Medulla oblongata (tissue), 1 donor: ENCODE results near the gene SEZ6L.

ENCODE experiments used
- DNase-seq: peaks from one replicate; pipeline ENCODE4 v3.0.0-alpha.2; 2015; ENCODE audit errors: extremely low spot score

Gene SEZ6L

GRCh38 chr22:26174280-26174679 lies 5.0 kb downstream of the SEZ6L start:
- DNase-seq = peak; percentile 55

GRCh38 chr22:26182723-26183122 lies 13.5 kb downstream of the SEZ6L start:
- DNase-seq = no peak

GRCh38 chr22:26185190-26185589 lies 15.9 kb downstream of the SEZ6L start:
- DNase-seq = no peak

GRCh38 chr22:26188341-26188740 lies 19.1 kb downstream of the SEZ6L start:
- DNase-seq = no peak

GRCh38 chr22:26194313-26194712 lies 25.1 kb downstream of the SEZ6L start:
- no peak for DNase-seq

GRCh38 chr22:26194877-26195276 lies 25.6 kb downstream of the SEZ6L start:
- DNase-seq = no peak

- DNase-seq = no peak
Measured at GRCh38 chr22:26196657-26197056, 27.4 kb downstream of the SEZ6L start.

- no peak for DNase-seq
Measured at GRCh38 chr22:26197425-26197824, 28.2 kb downstream of the SEZ6L start.

- DNase-seq = no peak
Measured at GRCh38 chr22:26199665-26200064, 30.4 kb downstream of the SEZ6L start.

GRCh38 chr22:26202280-26202924 lies 33.1 kb downstream of the SEZ6L start:
- DNase-seq = no peak

GRCh38 chr22:26205494-26205893 lies 36.2 kb downstream of the SEZ6L start:
- DNase-seq = no peak

GRCh38 chr22:26210334-26210733 lies 41.1 kb downstream of the SEZ6L start:
- DNase-seq = no peak

- DNase-seq = no peak
Measured at GRCh38 chr22:26213826-26214225, 44.6 kb downstream of the SEZ6L start.

GRCh38 chr22:26214466-26214865 lies 45.2 kb downstream of the SEZ6L start:
- DNase-seq = no peak

- no peak for DNase-seq
Measured at GRCh38 chr22:26215736-26216135, 46.5 kb downstream of the SEZ6L start.

- no peak for DNase-seq
Measured at GRCh38 chr22:26225207-26225606, 55.9 kb downstream of the SEZ6L start.

- DNase-seq = no peak
Measured at GRCh38 chr22:26226538-26227297, 57.5 kb downstream of the SEZ6L start.

GRCh38 chr22:26229910-26230309 lies 60.6 kb downstream of the SEZ6L start:
- no peak for DNase-seq

GRCh38 chr22:26234296-26234695 lies 65.0 kb downstream of the SEZ6L start:
- DNase-seq = no peak

GRCh38 chr22:26235792-26236487 lies 66.7 kb downstream of the SEZ6L start:
- no peak for DNase-seq

GRCh38 chr22:26236991-26237390 lies 67.7 kb downstream of the SEZ6L start:
- no peak for DNase-seq

- no peak for DNase-seq
Measured at GRCh38 chr22:26238596-26238995, 69.3 kb downstream of the SEZ6L start.

GRCh38 chr22:26239581-26239980 lies 70.3 kb downstream of the SEZ6L start:
- DNase-seq = no peak
